KMS-11 (cell line): Measurements from ENCODE around the gene SPIRE2.

Source experiments
- H2AFZ ChIP-seq: fragments of 200-600 bp; sonication (generic); 2 replicates; pipeline ENCODE4 v1.6.1; 2016; ENCODE audit warnings: antibody characterized with exemption, mixed run types, low read depth
- H3K27ac ChIP-seq: fragments of 200-600 bp; sonication (generic); 2 replicates; pipeline ENCODE4 v1.6.1; 2016; ENCODE audit warnings: mild to moderate bottlenecking, mixed run types
- H3K27me3 ChIP-seq: fragments of 200-600 bp; sonication (generic); 2 replicates; pipeline ENCODE4 v1.6.1; 2017; ENCODE audit warnings: mild to moderate bottlenecking, low read depth, mixed run types, moderate library complexity; ENCODE audit not compliant: insufficient read depth
- H3K36me3 ChIP-seq: fragments of 200-600 bp; sonication (generic); 2 replicates; pipeline ENCODE4 v1.6.1; 2017; ENCODE audit warnings: mild to moderate bottlenecking, mixed run types; ENCODE audit not compliant: insufficient read depth
- H3K4me1 ChIP-seq: fragments of 200-600 bp; sonication (generic); 2 replicates; pipeline ENCODE4 v1.6.1; 2016; ENCODE audit warnings: mild to moderate bottlenecking, low read depth, mixed run types; ENCODE audit not compliant: poor library complexity, severe bottlenecking
- H3K4me2 ChIP-seq: fragments of 200-600 bp; sonication (generic); 2 replicates; pipeline ENCODE4 v1.7.0; 2016; ENCODE audit warnings: mild to moderate bottlenecking, mixed run types
- H3K4me3 ChIP-seq: fragments of 200-600 bp; sonication (generic); IDR thresholded peaks from 2 replicates; pipeline ENCODE4 v1.6.1; 2017; ENCODE audit warnings: low read depth, low read length, mixed read lengths; ENCODE audit not compliant: insufficient read depth
- H3K79me2 ChIP-seq: fragments of 200-600 bp; sonication (generic); 2 replicates; pipeline ENCODE4 v1.6.1; 2016; ENCODE audit warnings: low read depth, mixed run types; ENCODE audit not compliant: insufficient read depth
- H3K9ac ChIP-seq: fragments of 200-600 bp; sonication (generic); 2 replicates; pipeline ENCODE4 v1.6.1; 2016; ENCODE audit warnings: mild to moderate bottlenecking, mixed run types
- H4K20me1 ChIP-seq: fragments of 200-600 bp; sonication (generic); 2 replicates; pipeline ENCODE4 v1.6.1; 2016; ENCODE audit warnings: mild to moderate bottlenecking, mixed run types; ENCODE audit not compliant: insufficient read depth
- CTCF ChIP-seq: fragments of 200-600 bp; sonication (generic); conservative IDR thresholded peaks from 2 replicates; pipeline ENCODE4 v1.6.1; 2017; ENCODE audit warnings: low read depth, mild to moderate bottlenecking, antibody characterized with exemption, low read length, moderate library complexity, mixed read lengths

The SPIRE2 gene

GRCh38 chr16:89909777-89910716 is 81.8 kb downstream of the SPIRE2 start:
- Histone ChIP-seq H4K20me1 (no peaks in the 10 kb centered on the region), H3K9ac (no peak overlapping the region), H3K4me1 (no peaks in the 10 kb centered on the region), H3K4me3 (no peak overlapping the region), H3K4me2 (no peak overlapping the region), H3K79me2 (no peaks in the 10 kb centered on the region), H3K36me3 (no peaks in the 10 kb centered on the region), H3K27me3 (no peaks in the 10 kb centered on the region), H2AFZ (no peak overlapping the region), H3K27ac (no peak overlapping the region)
- peak; percentile 52 for TF ChIP-seq CTCF

GRCh38 chr16:89910717-89911354 is 82.6 kb downstream of the SPIRE2 start:
- H3K4me3 ChIP-seq = no peak overlapping the region
- no peak overlapping the region for H3K27ac ChIP-seq
- no peak overlapping the region for H2AFZ ChIP-seq

GRCh38 chr16:89911375-89911774 is 83.1 kb downstream of the SPIRE2 start:
- TF ChIP-seq CTCF = no peak
- Histone ChIP-seq H3K36me3 (no peaks in the 10 kb centered on the region), H2AFZ (no peak overlapping the region), H3K4me1 (peaks cover 7% of the 10 kb centered on the region), H3K27me3 (no peaks in the 10 kb centered on the region), H3K79me2 (no peaks in the 10 kb centered on the region), H3K27ac (no peak overlapping the region), H3K4me3 (no peak overlapping the region), H3K4me2 (no peak overlapping the region), H4K20me1 (no peaks in the 10 kb centered on the region), H3K9ac (no peak overlapping the region)

More at GRCh38 chr16:89910717-89911354, 82.6 kb downstream of the SPIRE2 start:
- no peaks in the 10 kb centered on the region for H4K20me1 ChIP-seq
- no peak overlapping the region for H3K4me2 ChIP-seq
- H3K36me3 ChIP-seq = no peaks in the 10 kb centered on the region
- H3K79me2 ChIP-seq = no peaks in the 10 kb centered on the region
- TF ChIP-seq CTCF = no peak
- peaks cover 2% of the 10 kb centered on the region for H3K4me1 ChIP-seq
- H3K27me3 ChIP-seq = no peaks in the 10 kb centered on the region
- H3K9ac ChIP-seq = no peak overlapping the region

GRCh38 chr16:89912143-89912542 is 83.9 kb downstream of the SPIRE2 start:
- no peak overlapping the region for H3K4me3 ChIP-seq
- H4K20me1 ChIP-seq = no peaks in the 10 kb centered on the region
- H3K27me3 ChIP-seq = no peaks in the 10 kb centered on the region
- H2AFZ ChIP-seq = no peak overlapping the region
- H3K4me2 ChIP-seq = no peak overlapping the region
- no peaks in the 10 kb centered on the region for H3K36me3 ChIP-seq
- no peaks in the 10 kb centered on the region for H3K79me2 ChIP-seq
- H3K9ac ChIP-seq = no peak overlapping the region
- TF ChIP-seq CTCF = no peak
- no peak overlapping the region for H3K27ac ChIP-seq
- peaks cover 15% of the 10 kb centered on the region for H3K4me1 ChIP-seq
